Measurements from ENCODE around the gene OR2G2. TPM values are rescaled to one million over a fixed set of nuclear protein-coding genes. Genes with fewer than 3 reads are reported as not detected.

Gene OR2G2
- total and polyA plus RNA-seq, 2 donors (not counting 1 experiment from before 2014, with no cell fraction given) = not detected

- TF ChIP-seq CTCF (conservative IDR thresholded peaks at IDR 0.05 in 1 of 2, IDR thresholded peaks at IDR 0.05 in 1 of 2; ENCODE audit: low read depth in 1 of 2, low read length in 2 of 2) (no peak), EZH2 (IDR thresholded peaks at IDR 0.05; ENCODE audit: low read length, missing control alignments) (no peak)
- no peak overlapping the region for H3K27ac ChIP-seq (ENCODE audit: insufficient read depth, low read length)
- no peaks in the 10 kb centered on the region for H4K20me1 ChIP-seq (ENCODE audit: control insufficient read depth, extremely low read depth, insufficient read depth, low read length)
- no peaks in the 10 kb centered on the region for H3K79me2 ChIP-seq (ENCODE audit: control insufficient read depth, insufficient read depth, low read length)
- no peaks in the 10 kb centered on the region for H3K4me1 ChIP-seq (ENCODE audit: control insufficient read depth, extremely low read depth, insufficient read depth, low read length)
- DNase-seq (ENCODE audit: low read depth in 2 of 2) = no peak
- H3K4me3 ChIP-seq (replicated peaks in 1 of 4; ENCODE audit: control extremely low read depth in 1 of 4, insufficient read depth in 1 of 4, low read depth in 3 of 4, low read length in 4 of 4) = no peak overlapping the region
- H3K9me3 ChIP-seq (ENCODE audit: control insufficient read depth, insufficient read depth, low read depth, low read length) = no peaks in the 10 kb centered on the region
- no peak overlapping the region for H3K4me2 ChIP-seq (ENCODE audit: extremely low read depth, insufficient read depth, low read length)
- H3K36me3 ChIP-seq (ENCODE audit: control insufficient read depth, insufficient read depth, low read length) = no peaks in the 10 kb centered on the region
- H3K27me3 ChIP-seq (ENCODE audit: control insufficient read depth, insufficient read depth, low read length) = no peaks in the 10 kb centered on the region
- H3K9ac ChIP-seq (ENCODE audit: insufficient read depth, low read length) = no peak overlapping the region
- no peak overlapping the region for H2AFZ ChIP-seq (ENCODE audit: low read length)
Observed at GRCh38 chr1:247614625-247615024, 26.5 kb downstream of the OR2G2 start.

- H3K36me3 ChIP-seq (ENCODE audit: control insufficient read depth, insufficient read depth, low read length) = no peaks in the 10 kb centered on the region
- H3K9me3 ChIP-seq (ENCODE audit: control insufficient read depth, insufficient read depth, low read depth, low read length) = no peaks in the 10 kb centered on the region
- no peak overlapping the region for H3K4me3 ChIP-seq (replicated peaks in 1 of 4; ENCODE audit: control extremely low read depth in 1 of 4, insufficient read depth in 1 of 4, low read depth in 3 of 4, low read length in 4 of 4)
- H3K27ac ChIP-seq (ENCODE audit: insufficient read depth, low read length) = no peak overlapping the region
- no peak overlapping the region for H2AFZ ChIP-seq (ENCODE audit: low read length)
- no peak for DNase-seq (ENCODE audit: low read depth in 2 of 2)
- H4K20me1 ChIP-seq (ENCODE audit: control insufficient read depth, extremely low read depth, insufficient read depth, low read length) = no peaks in the 10 kb centered on the region
- TF ChIP-seq EZH2 (IDR thresholded peaks at IDR 0.05; ENCODE audit: low read length, missing control alignments) (no peak), CTCF (conservative IDR thresholded peaks at IDR 0.05 in 1 of 2, IDR thresholded peaks at IDR 0.05 in 1 of 2; ENCODE audit: low read depth in 1 of 2, low read length in 2 of 2) (no peak)
- H3K27me3 ChIP-seq (ENCODE audit: control insufficient read depth, insufficient read depth, low read length) = no peaks in the 10 kb centered on the region
- H3K79me2 ChIP-seq (ENCODE audit: control insufficient read depth, insufficient read depth, low read length) = no peaks in the 10 kb centered on the region
- H3K4me2 ChIP-seq (ENCODE audit: extremely low read depth, insufficient read depth, low read length) = no peak overlapping the region
- no peaks in the 10 kb centered on the region for H3K4me1 ChIP-seq (ENCODE audit: control insufficient read depth, extremely low read depth, insufficient read depth, low read length)
- H3K9ac ChIP-seq (ENCODE audit: insufficient read depth, low read length) = no peak overlapping the region
Observed at GRCh38 chr1:247627951-247628350, 39.8 kb downstream of the OR2G2 start.

GRCh38 chr1:247638011-247638410, 49.9 kb downstream of the OR2G2 start:
- H3K4me2 ChIP-seq (ENCODE audit: extremely low read depth, insufficient read depth, low read length) = no peak overlapping the region
- no peaks in the 10 kb centered on the region for H4K20me1 ChIP-seq (ENCODE audit: control insufficient read depth, extremely low read depth, insufficient read depth, low read length)
- no peaks in the 10 kb centered on the region for H3K9me3 ChIP-seq (ENCODE audit: control insufficient read depth, insufficient read depth, low read depth, low read length)
- no peak overlapping the region for H2AFZ ChIP-seq (ENCODE audit: low read length)
- TF ChIP-seq EZH2 (IDR thresholded peaks at IDR 0.05; ENCODE audit: low read length, missing control alignments) = no peak
- no peak for TF ChIP-seq CTCF (conservative IDR thresholded peaks at IDR 0.05 in 1 of 2, IDR thresholded peaks at IDR 0.05 in 1 of 2; ENCODE audit: low read depth in 1 of 2, low read length in 2 of 2)
- no peak overlapping the region for H3K9ac ChIP-seq (ENCODE audit: insufficient read depth, low read length)
- H3K79me2 ChIP-seq (ENCODE audit: control insufficient read depth, insufficient read depth, low read length) = no peaks in the 10 kb centered on the region
- H3K27me3 ChIP-seq (ENCODE audit: control insufficient read depth, insufficient read depth, low read length) = no peaks in the 10 kb centered on the region
- H3K27ac ChIP-seq (ENCODE audit: insufficient read depth, low read length) = no peak overlapping the region
- H3K4me3 ChIP-seq (replicated peaks in 1 of 4; ENCODE audit: control extremely low read depth in 1 of 4, insufficient read depth in 1 of 4, low read depth in 3 of 4, low read length in 4 of 4) = no peak overlapping the region
- no peaks in the 10 kb centered on the region for H3K4me1 ChIP-seq (ENCODE audit: control insufficient read depth, extremely low read depth, insufficient read depth, low read length)
- no peaks in the 10 kb centered on the region for H3K36me3 ChIP-seq (ENCODE audit: control insufficient read depth, insufficient read depth, low read length)
- DNase-seq (ENCODE audit: low read depth in 2 of 2) = no peak
